ENCODE data around the gene BTBD18. TPM values are rescaled to one million over a fixed set of nuclear protein-coding genes. Genes with fewer than 3 reads are reported as not detected.

BTBD18 gene
- total and polyA plus RNA-seq, 2 of the 13 experiments (the other 11 are each of a cell fraction or from before 2014, with no cell fraction given) = not detected

- TF ChIP-seq AKNA (CRISPR knock-in tag; IDR thresholded peaks at IDR 0.05; ENCODE audit: borderline replicate concordance) (no peak), SMAD9 (CRISPR knock-in tag; IDR thresholded peaks at IDR 0.05) (no peak), CTCF (CRISPR knock-in tag; IDR thresholded peaks at IDR 0.05) (peak; percentile 76), HMGXB3 (CRISPR knock-in tag; IDR thresholded peaks at IDR 0.05; ENCODE audit: borderline replicate concordance) (0 out of 2 replicates have a peak, but pooled peaks have one; percentile 55), ZNF530 (CRISPR knock-in tag; IDR thresholded peaks at IDR 0.05; ENCODE audit: low read depth) (no peak), ZNF318 (CRISPR knock-in tag; IDR thresholded peaks at IDR 0.05) (no peak), ZFP1 (CRISPR knock-in tag; IDR thresholded peaks at IDR 0.05) (peak; percentile 80; the same call in 1 of the 2 replicates), BCL6 (CRISPR knock-in tag; IDR thresholded peaks at IDR 0.05) (peak; percentile 37; the same call in 1 of the 2 replicates), ZNF724P (CRISPR knock-in tag; IDR thresholded peaks at IDR 0.05; ENCODE audit: borderline replicate concordance) (no peak)
Observed at GRCh38 chr11:57751676-57752253, at the start of gene BTBD18 (continued).

Measured in HepG2 (cell line).